ENCODE measurements around the gene INCENP. TPM values are rescaled to one million over a fixed set of nuclear protein-coding genes. Genes with fewer than 3 reads are reported as not detected.
"Not testable (repeated sequence)": the region's sequence is repeated elsewhere in the genome, so short reads cannot be mapped to it uniquely, and the experiment has no call there.

Gene INCENP
- total RNA-seq, 2 donors from 2014 or later, result 74.4 to 135 TPM

DNA sequence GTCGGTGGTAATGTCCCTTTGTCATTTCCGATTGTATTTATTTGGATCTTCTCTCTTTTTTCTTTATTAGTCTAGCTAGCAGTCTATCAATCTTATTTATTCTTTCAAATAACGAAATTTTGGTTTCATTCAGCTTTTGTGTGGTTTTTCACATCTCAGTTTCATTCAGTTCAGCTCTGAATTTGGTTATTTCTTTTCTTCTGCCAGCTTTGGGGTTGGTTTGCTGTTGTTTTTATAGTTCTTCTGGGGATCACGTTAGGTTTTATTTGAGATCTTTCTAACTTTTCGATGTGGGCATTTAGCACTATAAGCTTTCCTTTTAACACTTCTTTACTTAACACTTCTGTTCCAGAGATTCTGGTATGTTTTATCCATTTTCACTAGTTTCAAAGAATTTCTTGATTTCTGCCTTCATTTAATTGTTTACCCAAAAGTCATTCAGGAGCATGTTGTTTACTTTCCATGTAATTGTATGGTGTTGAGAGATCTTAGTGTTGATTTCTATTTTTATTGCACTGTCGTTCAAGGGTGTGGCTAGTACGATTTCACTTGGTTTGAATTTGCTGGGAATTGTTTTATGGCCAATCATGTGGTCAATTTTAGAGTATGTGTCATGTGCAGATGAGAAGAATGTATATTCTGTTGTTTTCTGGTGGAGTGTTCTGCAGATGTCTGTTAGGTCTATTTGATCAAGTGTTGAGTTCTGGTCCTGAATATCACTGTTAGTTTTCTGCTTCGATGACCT, 58.5 kb downstream of the INCENP start:
- Mint-ChIP-seq H3K4me3 (no peak overlapping the region), H3K9me3 (no peaks in the 10 kb centered on the region), H3K36me3 (no peaks in the 10 kb centered on the region), H3K4me1 (ENCODE audit: low read depth in 2 of 2) (no peaks in the 10 kb centered on the region), H3K27ac (no peak overlapping the region), H3K27me3 (peaks cover 15 to 37% of the 10 kb centered on the region in 2 donors)
- DNase-seq (ENCODE audit: low spot score) (no peak), ATAC-seq (no peak)

DNA sequence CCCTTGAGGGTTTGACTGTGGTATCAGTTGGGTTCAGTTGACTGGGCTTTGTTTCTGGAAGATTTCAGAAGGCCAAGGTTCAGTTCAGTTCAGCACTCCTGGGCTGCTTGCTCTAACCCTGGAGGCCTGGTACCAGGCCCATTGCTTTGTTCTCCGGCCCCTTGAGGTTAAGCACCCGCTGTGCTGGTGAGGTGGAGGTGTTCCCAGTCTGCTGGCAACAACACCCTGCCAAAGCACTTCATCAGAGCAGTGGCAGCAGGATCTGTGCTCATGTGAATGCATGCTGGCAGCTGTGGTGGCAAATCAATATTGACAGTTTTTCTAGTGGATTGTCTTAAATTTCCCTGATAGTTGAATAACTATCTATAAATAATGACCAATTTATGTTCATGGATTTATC, 62.4 kb downstream of the INCENP start:
- Mint-ChIP-seq H3K4me3 (no peak overlapping the region), H3K27ac (no peak overlapping the region), H3K27me3 (peaks cover 22 to 36% of the 10 kb centered on the region in 2 donors), H3K4me1 (ENCODE audit: low read depth in 2 of 2) (no peaks in the 10 kb centered on the region), H3K36me3 (no peaks in the 10 kb centered on the region), H3K9me3 (no peaks in the 10 kb centered on the region)
- ATAC-seq (no peak), DNase-seq (ENCODE audit: low spot score) (no peak)

DNA sequence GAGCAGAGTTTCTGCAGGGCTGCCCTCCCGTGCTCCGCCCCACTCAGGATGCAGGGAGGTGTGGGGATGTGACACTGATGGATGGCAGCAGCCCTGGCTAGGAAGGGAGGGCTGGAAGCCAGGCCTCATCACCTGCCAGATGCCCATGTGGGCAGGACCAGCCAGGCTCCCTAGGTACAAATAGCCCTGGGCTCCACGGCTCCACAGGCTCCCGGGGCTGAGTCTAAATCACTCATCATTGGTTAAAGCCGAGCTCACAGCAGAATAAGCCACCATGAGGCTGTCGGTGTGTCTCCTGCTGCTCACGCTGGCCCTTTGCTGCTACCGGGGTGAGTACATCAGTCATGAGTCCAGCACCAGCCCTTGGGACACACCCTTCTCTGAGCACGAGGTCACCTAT, 66.2 kb downstream of the INCENP start, which contains the start of gene SCGB1D1:
TSS of gene SCGB1D1 (plus strand) at position 206 of the 400 bp plus-strand sequence. CDS start at position 275, 69 bp downstream.
- no peaks in the 10 kb centered on the region for H3K4me1 Mint-ChIP-seq (ENCODE audit: low read depth in 2 of 2)
- H3K27ac Mint-ChIP-seq, result no peak within 1 kb of the TSS
- H3K9me3 Mint-ChIP-seq, result no peaks in the 10 kb centered on the region
- H3K36me3 Mint-ChIP-seq, result no peaks in the 10 kb centered on the region
- no peak within 1 kb of the TSS for H3K4me3 Mint-ChIP-seq
- ATAC-seq (no peak), DNase-seq (ENCODE audit: low spot score) (no peak)
- peaks cover 22 to 37% of the 10 kb centered on the region in 2 donors for H3K27me3 Mint-ChIP-seq

DNA sequence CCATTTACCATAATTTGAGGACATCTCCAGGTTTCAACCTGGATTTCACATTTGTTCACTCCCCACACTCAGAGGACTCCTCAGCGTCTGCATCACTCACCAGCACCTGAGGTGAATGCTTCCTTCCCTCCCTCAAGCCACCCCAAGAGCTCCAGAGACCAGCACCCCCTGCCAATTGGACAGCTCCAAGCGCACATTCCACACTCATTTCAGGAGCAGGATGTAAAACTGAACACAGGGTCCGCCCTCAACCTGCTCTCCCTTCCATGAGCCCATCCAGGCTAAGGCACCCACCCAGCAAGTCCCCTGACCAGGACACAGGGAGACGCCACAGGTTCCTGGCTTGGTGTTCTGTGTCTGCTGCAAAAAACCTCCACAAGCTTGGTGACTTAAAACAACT, 70.1 kb downstream of the INCENP start:
- no peak overlapping the region for H3K4me3 Mint-ChIP-seq
- DNase-seq (ENCODE audit: low spot score), result no peak
- no peaks in the 10 kb centered on the region for H3K4me1 Mint-ChIP-seq (ENCODE audit: low read depth in 2 of 2)
- no peak for ATAC-seq
- H3K9me3 Mint-ChIP-seq, result no peaks in the 10 kb centered on the region
- no peak overlapping the region for H3K27ac Mint-ChIP-seq
- H3K36me3 Mint-ChIP-seq, result no peaks in the 10 kb centered on the region
- H3K27me3 Mint-ChIP-seq, result peaks cover 29 to 43% of the 10 kb centered on the region in 2 donors

DNA sequence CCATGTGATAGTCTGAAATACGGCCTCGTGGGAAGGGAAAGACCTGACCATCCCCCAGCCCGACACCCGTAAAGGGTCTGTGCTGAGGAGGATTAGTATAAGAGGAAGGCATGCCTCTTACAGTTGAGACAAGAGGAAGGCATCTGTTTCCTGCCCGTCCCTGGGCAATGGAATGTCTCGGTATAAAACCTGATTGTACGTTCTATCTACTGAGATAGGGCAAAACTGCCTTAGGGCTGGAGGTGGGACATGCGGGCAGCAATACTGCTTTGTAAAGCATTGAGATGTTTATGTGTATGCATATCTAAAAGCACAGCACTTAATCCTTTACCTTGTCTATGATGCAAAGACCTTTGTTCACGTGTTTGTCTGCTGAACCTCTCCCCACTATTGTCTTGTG, 71.2 kb downstream of the INCENP start:
- not testable (repeated sequence) for DNase-seq (ENCODE audit: low spot score); H3K4me3 Mint-ChIP-seq; H3K36me3 Mint-ChIP-seq; H3K9me3 Mint-ChIP-seq; H3K27ac Mint-ChIP-seq; H3K4me1 Mint-ChIP-seq (ENCODE audit: low read depth in 2 of 2); ATAC-seq
- peaks cover 25 to 42% of the 10 kb centered on the region in 2 donors for H3K27me3 Mint-ChIP-seq

DNA sequence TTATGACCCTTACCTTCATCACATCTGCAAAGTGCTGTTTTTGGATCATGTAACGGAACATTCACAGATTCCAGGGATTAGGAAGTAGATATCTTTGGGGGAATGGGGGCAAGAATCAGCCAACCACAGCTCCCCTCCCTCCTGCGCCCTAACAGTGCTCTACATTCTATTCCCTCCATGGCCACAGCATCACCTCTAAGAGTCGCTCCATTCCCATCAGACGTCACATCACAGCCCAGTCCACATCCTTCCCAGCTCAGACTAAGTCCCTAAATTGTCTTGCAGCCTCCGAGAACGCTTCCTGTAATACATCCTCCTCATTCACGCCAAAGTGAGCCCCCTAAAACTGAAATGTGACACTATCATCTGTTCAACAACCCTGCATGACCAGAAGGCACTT, 72.1 kb downstream of the INCENP start:
- Mint-ChIP-seq H3K4me3 (no peak overlapping the region), H3K36me3 (no peaks in the 10 kb centered on the region), H3K27me3 (peaks cover 27 to 45% of the 10 kb centered on the region in 2 donors), H3K4me1 (ENCODE audit: low read depth in 2 of 2) (no peaks in the 10 kb centered on the region), H3K9me3 (no peaks in the 10 kb centered on the region), H3K27ac (no peak overlapping the region)
- no peak for ATAC-seq
- no peak for DNase-seq (ENCODE audit: low spot score)

DNA sequence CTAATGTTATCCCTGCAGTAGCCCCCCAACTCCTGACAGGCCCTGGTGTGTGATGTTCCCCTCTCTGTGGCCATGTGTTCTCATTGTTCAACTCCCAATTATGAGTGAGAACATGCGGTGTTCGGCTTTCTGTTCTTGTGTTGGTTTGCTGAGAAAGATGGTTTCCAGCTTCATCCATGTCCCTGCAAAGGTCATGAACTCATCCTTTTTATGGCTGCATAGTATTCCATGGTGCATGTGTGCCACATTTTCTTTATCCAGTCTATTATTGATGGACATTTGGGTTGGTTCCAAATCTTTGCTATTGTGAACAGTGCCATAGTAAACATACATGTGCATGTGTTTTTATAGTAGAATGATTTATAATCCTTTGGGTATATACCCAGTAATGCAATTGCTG, 73.6 kb downstream of the INCENP start:
- not testable (repeated sequence) for H3K9me3 Mint-ChIP-seq; H3K27ac Mint-ChIP-seq; H3K4me3 Mint-ChIP-seq; H3K4me1 Mint-ChIP-seq (ENCODE audit: low read depth in 2 of 2); H3K36me3 Mint-ChIP-seq; ATAC-seq; DNase-seq (ENCODE audit: low spot score)
- peaks cover 28 to 49% of the 10 kb centered on the region in 2 donors for H3K27me3 Mint-ChIP-seq

DNA sequence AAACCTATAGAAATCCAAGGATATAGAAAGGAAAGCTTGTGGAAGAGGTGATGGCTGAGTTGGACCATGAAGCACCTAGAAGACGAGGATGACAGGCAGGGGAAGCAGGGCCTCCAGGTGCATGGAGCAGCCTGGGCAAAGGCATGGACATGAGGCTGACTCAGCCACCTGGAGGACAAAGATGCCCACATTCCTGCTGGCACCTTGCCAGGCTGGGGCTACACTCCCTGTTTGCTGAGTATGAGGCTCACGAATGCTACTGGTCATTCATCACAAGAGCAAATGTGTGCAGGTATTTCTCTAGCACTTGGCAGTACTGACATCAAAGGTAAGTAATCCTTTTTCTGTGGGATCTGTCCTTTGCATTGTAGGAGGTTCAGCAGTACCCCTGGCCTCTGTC, 77.6 kb downstream of the INCENP start:
- Mint-ChIP-seq H3K27ac (no peak overlapping the region), H3K4me3 (no peak overlapping the region), H3K36me3 (no peaks in the 10 kb centered on the region), H3K9me3 (no peaks in the 10 kb centered on the region), H3K27me3 (peaks cover 22 to 36% of the 10 kb centered on the region in 2 donors), H3K4me1 (ENCODE audit: low read depth in 2 of 2) (no peaks in the 10 kb centered on the region)
- no peak for DNase-seq (ENCODE audit: low spot score)
- ATAC-seq, result no peak

Other genes starting within 250 kb of the INCENP start
- gene FADS3, start 232.5 kb upstream of the INCENP start, total RNA-seq, result 10 to 100 TPM; 13.2 to 14.0 TPM
- gene RAB3IL1, start 206.4 kb upstream of the INCENP start, total RNA-seq, result not detected
- gene BEST1, start 173.7 kb upstream of the INCENP start, total RNA-seq, result 1 to 10 TPM; 1.0 to 1.9 TPM
- gene FTH1, start 156.4 kb upstream of the INCENP start, total RNA-seq, result over 10,000 TPM in 1 of 2 donors, 1,000 to 10,000 TPM in 1; 5,097 to 40,662 TPM
- gene SCGB1D1, start 66.2 kb downstream of the INCENP start, total RNA-seq, result not detected
- gene SCGB2A1, start 84.7 kb downstream of the INCENP start, total RNA-seq, result not detected
- gene SCGB1D2, start 118.2 kb downstream of the INCENP start, total RNA-seq, result not detected
- not detected for gene SCGB2A2, start 146.1 kb downstream of the INCENP start, total RNA-seq
- gene SCGB1D4, start 175.1 kb downstream of the INCENP start, total RNA-seq, result not detected
- gene ASRGL1, start 213.4 kb downstream of the INCENP start, total RNA-seq, result 1 to 10 TPM; 7.2 to 7.8 TPM